Kidney (tissue), 14 donors: ENCODE data around the gene GOLGA6L2. TPM values are rescaled to one million over a fixed set of nuclear protein-coding genes. Genes with fewer than 3 reads are reported as not detected.
A peak's percentile ranks its signal among the peaks of the same experiment; 100 is the strongest.
"Not testable (repeated sequence)": the region's sequence is repeated elsewhere in the genome, so short reads cannot be mapped to it uniquely, and the experiment has no call there.

Experiments
- DNase-seq, 5 donors: peaks; one replicate each; pipeline ENCODE4 v3.0.0-alpha.2; 2013 to 2020
- FAIRE-seq: peaks from 2 replicates; lab custom pipeline; 2012; peaks lifted over from hg19 to GRCh38; lab: Jason Lieb, UNC
- H3K27ac ChIP-seq, 2 donors: one replicate each; pipeline ENCODE4 v1.7.0; 2013; ENCODE audit warnings: low read depth in 2 of 2, low read length in 2 of 2, inconsistent platforms in 1 of 2
- H3K27me3 ChIP-seq: one replicate; pipeline ENCODE4 v1.7.1; 2013; ENCODE audit warnings: low read length, inconsistent platforms; ENCODE audit not compliant: control insufficient read depth, insufficient read depth
- H3K36me3 ChIP-seq, 3 donors: one replicate each; pipeline versions ENCODE4 v1.7.0 to v1.7.1; 2013; ENCODE audit warnings: low read length in 3 of 3, control low read depth in 1 of 3, inconsistent platforms in 1 of 3; ENCODE audit not compliant: insufficient read depth in 3 of 3, control insufficient read depth in 2 of 3
- H3K4me1 ChIP-seq, 3 donors: one replicate each; pipeline versions ENCODE4 v1.7.0 to v1.7.1; 2013; ENCODE audit warnings: low read length in 3 of 3, inconsistent platforms in 1 of 3, low read depth in 1 of 3; ENCODE audit not compliant: control insufficient read depth in 2 of 3, insufficient read depth in 2 of 3
- H3K4me3 ChIP-seq, 3 donors: one replicate each; pipeline versions ENCODE4 v1.7.0 to v1.8.1; 2013; ENCODE audit warnings: low read length in 3 of 3, control low read depth in 1 of 3, inconsistent platforms in 1 of 3
- H3K9ac ChIP-seq, 3 donors: one replicate each; pipeline versions ENCODE4 v1.7.0 to v1.7.1; 2013; ENCODE audit warnings: low read length in 3 of 3, control low read depth in 1 of 3, inconsistent platforms in 1 of 3
- H3K9me3 ChIP-seq, 3 donors: one replicate each; pipeline versions ENCODE4 v1.7.0 to v1.7.1; 2013; ENCODE audit warnings: low read length in 3 of 3, control low read depth in 1 of 3, inconsistent platforms in 1 of 3; ENCODE audit not compliant: control insufficient read depth in 2 of 3, insufficient read depth in 1 of 3
- intact Hi-C: fragments of 100-400 bp; cut with DNase I; formaldehyde crosslinking; loops from one replicate; pipeline ENCODE4 v1.11.1; 2022
- polyA plus RNA-seq: library from polyadenylated mRNA; stranded (reverse); fragments of 350-450 nt; fragmentation: Illumina TruSeq; extraction: RNeasy Lipid Tissue Mini Kit (QIAGEN cat#74804); gene quantifications from one replicate; pipeline ENCODE4 v1.2.3, GENCODE V29; 2014; ENCODE audit warnings: low read depth, low replicate concordance; ENCODE audit not compliant: insufficient read depth
- total RNA-seq: library from RNA; stranded (reverse); fragmentation: NEBNext Ultra II Directional; extraction: Animal tissue kit (Norgen Biotek cat#: 25700); gene quantifications from one replicate; pipeline ENCODE4 v1.2.1, GENCODE V29; 2021
- TF ChIP-seq, protein P1 (sequence below): IDR thresholded peaks from 3 replicates; pipeline ENCODE4 v1.5.1; 2012; ENCODE audit warnings: mild to moderate bottlenecking, moderate library complexity, borderline replicate concordance; ENCODE audit not compliant: insufficient read depth; ENCODE audit errors: extremely low read depth
- donor health status: control.
- donor health status: control.
- donor health status: control.
- donor health status: control.
- donor health status: control.
- donor health status: DM: yes; HTN: yes; CAD: no.
- donor health status: Normal renal cell carcinoma (clear cell type).

GOLGA6L2 gene
- total and polyA plus RNA-seq, 2 donors from 2014 or later, result not detected

DNA sequence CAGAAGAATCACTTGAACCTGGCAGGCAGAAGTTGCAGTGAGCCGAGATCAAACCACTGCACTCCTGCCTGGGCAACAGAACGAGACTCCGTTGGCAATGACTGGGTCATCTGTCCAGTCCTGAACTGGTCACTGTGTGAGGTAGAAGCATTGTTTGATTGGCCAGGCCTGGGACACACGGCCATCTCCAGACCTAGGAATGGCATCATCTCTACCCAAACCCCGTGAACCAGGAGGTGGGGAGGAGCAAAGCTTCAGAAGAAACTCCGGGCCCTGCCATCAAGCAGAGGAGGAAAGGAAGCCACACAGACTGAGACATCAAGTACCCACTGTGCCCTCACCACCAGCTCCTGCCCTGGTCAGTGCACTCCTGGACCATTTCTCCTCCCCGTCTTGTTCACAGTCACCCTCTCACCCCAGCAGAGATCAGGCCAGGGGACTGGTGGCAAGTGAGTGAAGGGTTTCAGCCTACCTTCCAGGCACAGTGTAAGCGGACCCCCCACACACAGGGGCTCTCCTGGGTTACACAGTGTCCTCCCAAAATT, 31.6 kb downstream of the GOLGA6L2 start:
- Histone ChIP-seq H3K4me1 (no peaks in the 10 kb centered on the region), H3K36me3 (no peaks in the 10 kb centered on the region), H3K27ac (no peak overlapping the region), H3K9ac (no peak overlapping the region), H3K27me3 (no peaks in the 10 kb centered on the region), H3K9me3 (no peaks in the 10 kb centered on the region), H3K4me3 (no peak overlapping the region)
- TF ChIP-seq, protein P1, sequence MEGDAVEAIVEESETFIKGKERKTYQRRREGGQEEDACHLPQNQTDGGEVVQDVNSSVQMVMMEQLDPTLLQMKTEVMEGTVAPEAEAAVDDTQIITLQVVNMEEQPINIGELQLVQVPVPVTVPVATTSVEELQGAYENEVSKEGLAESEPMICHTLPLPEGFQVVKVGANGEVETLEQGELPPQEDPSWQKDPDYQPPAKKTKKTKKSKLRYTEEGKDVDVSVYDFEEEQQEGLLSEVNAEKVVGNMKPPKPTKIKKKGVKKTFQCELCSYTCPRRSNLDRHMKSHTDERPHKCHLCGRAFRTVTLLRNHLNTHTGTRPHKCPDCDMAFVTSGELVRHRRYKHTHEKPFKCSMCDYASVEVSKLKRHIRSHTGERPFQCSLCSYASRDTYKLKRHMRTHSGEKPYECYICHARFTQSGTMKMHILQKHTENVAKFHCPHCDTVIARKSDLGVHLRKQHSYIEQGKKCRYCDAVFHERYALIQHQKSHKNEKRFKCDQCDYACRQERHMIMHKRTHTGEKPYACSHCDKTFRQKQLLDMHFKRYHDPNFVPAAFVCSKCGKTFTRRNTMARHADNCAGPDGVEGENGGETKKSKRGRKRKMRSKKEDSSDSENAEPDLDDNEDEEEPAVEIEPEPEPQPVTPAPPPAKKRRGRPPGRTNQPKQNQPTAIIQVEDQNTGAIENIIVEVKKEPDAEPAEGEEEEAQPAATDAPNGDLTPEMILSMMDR, result no peak
- intact Hi-C loops, result no loop called here
- DNase-seq, result peak in 1 of 5 donors; percentile 18
- FAIRE-seq, result no peak

DNA sequence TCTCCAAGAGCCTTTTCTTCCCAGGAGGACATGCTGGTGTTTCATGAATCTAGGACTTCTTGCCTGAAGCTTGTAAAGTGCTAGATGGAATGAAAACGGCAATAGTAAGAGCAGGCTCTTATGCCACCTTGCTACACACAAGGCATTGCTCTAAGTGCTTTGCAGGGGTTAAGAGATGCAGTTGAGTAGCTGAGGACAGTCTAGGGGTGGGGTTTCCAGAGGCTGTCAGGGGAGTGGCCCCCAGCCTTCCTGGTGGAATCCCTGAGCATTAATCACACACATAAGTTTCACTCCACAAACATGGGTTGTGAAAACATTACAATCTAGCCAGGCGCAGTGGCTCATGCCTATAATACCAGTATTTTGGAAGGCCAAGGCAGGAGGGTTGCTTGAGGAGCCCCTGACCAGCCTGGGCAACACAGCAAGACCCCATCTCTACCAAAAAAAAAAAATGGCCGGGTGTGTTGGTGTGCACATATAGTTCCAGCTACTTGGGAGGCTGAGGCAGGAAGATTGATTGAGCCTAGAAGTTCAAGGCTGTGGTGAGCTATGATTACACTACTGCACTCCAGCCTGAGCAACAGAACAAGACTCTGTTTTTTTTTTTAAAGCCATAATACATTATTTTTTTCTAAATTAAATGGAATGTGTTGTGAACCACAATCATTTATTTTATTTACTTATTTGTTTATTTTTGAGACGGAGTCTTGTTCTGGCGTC, 34.0 kb downstream of the GOLGA6L2 start:
- intact Hi-C loops, H3K27ac ChIP-seq, FAIRE-seq, H3K9ac ChIP-seq, H3K9me3 ChIP-seq, H3K4me3 ChIP-seq, H3K4me1 ChIP-seq, H3K36me3 ChIP-seq, DNase-seq, H3K27me3 ChIP-seq: not testable (repeated sequence)

DNA sequence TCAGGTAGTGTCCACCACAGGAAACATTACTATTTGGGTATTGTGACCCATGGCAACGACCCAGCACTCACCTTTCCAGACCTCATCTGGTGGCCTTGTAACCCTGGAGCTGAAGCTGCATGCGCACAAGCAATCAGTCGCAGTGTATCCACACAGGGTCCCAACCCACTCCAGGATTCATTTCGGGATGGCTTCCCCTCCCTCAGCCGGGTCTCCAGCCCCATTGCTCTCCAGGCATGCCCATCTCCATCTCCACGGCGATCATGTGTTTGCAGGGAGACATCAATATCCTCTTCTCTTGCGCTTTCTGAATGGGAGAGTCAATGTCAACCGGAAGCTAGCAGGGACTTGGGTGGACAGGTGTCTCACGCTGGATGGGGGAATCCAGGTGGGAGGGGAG, 35.2 kb downstream of the GOLGA6L2 start:
- no peak for FAIRE-seq
- TF ChIP-seq, protein P1, result no peak

DNA sequence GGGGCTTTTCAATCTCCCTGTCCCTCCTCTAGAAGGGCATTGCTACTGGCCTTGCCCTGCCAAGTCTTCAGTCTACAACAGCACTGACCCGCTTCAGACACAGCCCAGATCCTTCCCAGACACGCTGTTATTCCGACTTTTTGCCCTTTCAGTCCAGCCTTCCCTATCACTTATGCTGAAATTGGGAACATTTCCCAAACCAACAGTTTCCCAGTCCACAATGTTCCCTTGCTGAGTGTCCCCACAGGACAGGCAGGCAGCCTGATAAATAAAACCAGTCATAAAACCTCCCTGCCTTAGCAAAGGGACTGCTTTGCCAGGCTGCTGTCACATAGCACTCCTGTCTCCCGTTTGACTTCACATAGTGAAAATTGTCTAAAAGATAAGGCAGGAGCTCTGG, 43.5 kb downstream of the GOLGA6L2 start:
- FAIRE-seq (no peak), DNase-seq (no peak)
- Histone ChIP-seq H3K9ac (no peak overlapping the region), H3K4me1 (no peaks in the 10 kb centered on the region), H3K27me3 (no peaks in the 10 kb centered on the region), H3K36me3 (no peaks in the 10 kb centered on the region), H3K9me3 (no peaks in the 10 kb centered on the region), H3K4me3 (no peak overlapping the region), H3K27ac (no peak overlapping the region)
- TF ChIP-seq, protein P1, result no peak
- intact Hi-C loops, result no loop called here

More for the DNA sequence above, 35.2 kb downstream of the GOLGA6L2 start:
- H3K4me3 ChIP-seq, result no peak overlapping the region
- H3K9ac ChIP-seq, result no peak overlapping the region
- no peaks in the 10 kb centered on the region for H3K9me3 ChIP-seq
- H3K4me1 ChIP-seq, result no peaks in the 10 kb centered on the region
- intact Hi-C loops, result no loop called here
- no peaks in the 10 kb centered on the region for H3K36me3 ChIP-seq
- DNase-seq, result peak in 1 of 5 donors; percentile 27
- H3K27me3 ChIP-seq, result no peaks in the 10 kb centered on the region
- H3K27ac ChIP-seq, result no peak overlapping the region
